ENCODE data around the gene RAD51. TPM values are rescaled to one million over a fixed set of nuclear protein-coding genes. Genes with fewer than 3 reads are reported as not detected.

Gene RAD51
- total and polyA plus RNA-seq, 9 of the 15 experiments (the other 6 are each of a cell fraction or from before 2014, with no cell fraction given) = 16.0 to 63.8 (median 34.6) TPM

GRCh38 chr15:40694688-40695468, at the start of gene RAD51 (continued):
- peak; percentile 73 for TF ChIP-seq ZNF407 (IDR thresholded peaks at IDR 0.05; ENCODE audit: low read depth)
- TF ChIP-seq ZBTB2 (IDR thresholded peaks at IDR 0.05) = peak; percentile 60; the same call in 1 of the 2 replicates
- peak; percentile 79 for TF ChIP-seq THAP12 (CRISPR knock-in tag; IDR thresholded peaks at IDR 0.05)
- TF ChIP-seq MXI1 (IDR thresholded peaks at IDR 0.05; ENCODE audit: low read depth, low read length) = peak; percentile 52; the same call in 1 of the 2 replicates
- TF ChIP-seq SETDB1 (IDR thresholded peaks at IDR 0.05; ENCODE audit: low read length) = no peak
- TF ChIP-seq PRDM10 (IDR thresholded peaks at IDR 0.05; ENCODE audit: partially characterized antibody) = peak; percentile 66
